Measurements from ENCODE around the gene CALY.

The CALY gene

GRCh38 chr10:133281628-133282372, 54.9 kb downstream of the CALY start:
- no peak for DNase-seq

GRCh38 chr10:133281084-133281483, 55.6 kb downstream of the CALY start:
- DNase-seq, result no peak

GRCh38 chr10:133280391-133281059, 56.2 kb downstream of the CALY start:
- DNase-seq, result no peak

GRCh38 chr10:133279326-133280226, 57.1 kb downstream of the CALY start:
- DNase-seq, result no peak

GRCh38 chr10:133278577-133279265, 58.0 kb downstream of the CALY start:
- peak; percentile 83 for DNase-seq

- DNase-seq, result no peak
These were observed 58.6 kb downstream of the CALY start for GRCh38 chr10:133277993-133278576.

GRCh38 chr10:133277277-133277992, 59.3 kb downstream of the CALY start:
- no peak for DNase-seq

- DNase-seq, result peak; percentile 89
These were observed 60.1 kb downstream of the CALY start, which contains the start of gene ADAM8 for GRCh38 chr10:133276435-133277201. TSS of gene ADAM8 (minus strand) at chr10:133276868. CDS start at chr10:133276817, 51 bp downstream.

GRCh38 chr10:133276100-133276434, 60.6 kb downstream of the CALY start:
- no peak for DNase-seq

- peak; percentile 81 for DNase-seq
These were observed 61.0 kb downstream of the CALY start for GRCh38 chr10:133275684-133276092.

GRCh38 chr10:133274751-133275683, 61.7 kb downstream of the CALY start:
- DNase-seq, result peak; percentile 94
